GM10248 (cell line): Measurements from ENCODE around the gene NOPCHAP1.

Source experiments
- CTCF ChIA-PET: fragments of 300-600 bp; sonication (Branson Sonifier 250); formaldehyde crosslinking; extraction: SDS; loops from one replicate; lab custom pipeline; 2021; ENCODE audit warnings: antibody characterized with exemption; lab: Yijun Ruan, JAX
- POLR2A ChIA-PET: fragments of 350-650 bp; sonication (Branson Sonifier 250); formaldehyde crosslinking; extraction: SDS; loops from one replicate; lab custom pipeline; 2020; ENCODE audit warnings: antibody characterized with exemption; lab: Yijun Ruan, JAX
- DNase-seq: peaks from one replicate; pipeline ENCODE4 v3.0.0; 2012; ENCODE audit errors: extremely low spot score
- TF ChIP-seq, protein P1 (sequence below): IDR thresholded peaks from 2 replicates; pipeline ENCODE4 v1.5.1; 2012; ENCODE audit warnings: mild to moderate bottlenecking, low read depth; ENCODE audit errors: extremely low read depth, missing control alignments, control extremely low read depth

The NOPCHAP1 gene

DNA sequence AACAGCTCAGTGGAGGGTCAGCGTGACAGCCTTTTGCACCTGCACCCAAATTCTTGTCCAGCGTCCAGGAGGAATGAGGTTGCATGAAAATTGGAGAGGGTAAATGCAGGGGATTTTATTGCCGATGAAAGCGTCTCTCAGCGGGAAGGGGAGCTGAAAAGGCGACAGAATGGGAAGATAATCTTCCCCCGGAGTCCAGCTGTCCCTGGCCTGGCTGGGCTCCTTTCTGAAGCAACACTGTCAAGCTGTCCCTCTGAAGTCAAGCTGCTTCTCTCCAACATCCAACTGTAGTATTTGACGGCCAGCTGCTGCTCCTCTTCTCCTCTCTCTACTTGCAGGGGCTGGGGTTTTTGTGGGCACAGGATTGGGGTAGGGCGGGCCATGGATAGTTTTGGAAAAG lies 32.7 kb downstream of the NOPCHAP1 start:
- POLR2A ChIA-PET: no interaction called here
- TF ChIP-seq, protein P1, sequence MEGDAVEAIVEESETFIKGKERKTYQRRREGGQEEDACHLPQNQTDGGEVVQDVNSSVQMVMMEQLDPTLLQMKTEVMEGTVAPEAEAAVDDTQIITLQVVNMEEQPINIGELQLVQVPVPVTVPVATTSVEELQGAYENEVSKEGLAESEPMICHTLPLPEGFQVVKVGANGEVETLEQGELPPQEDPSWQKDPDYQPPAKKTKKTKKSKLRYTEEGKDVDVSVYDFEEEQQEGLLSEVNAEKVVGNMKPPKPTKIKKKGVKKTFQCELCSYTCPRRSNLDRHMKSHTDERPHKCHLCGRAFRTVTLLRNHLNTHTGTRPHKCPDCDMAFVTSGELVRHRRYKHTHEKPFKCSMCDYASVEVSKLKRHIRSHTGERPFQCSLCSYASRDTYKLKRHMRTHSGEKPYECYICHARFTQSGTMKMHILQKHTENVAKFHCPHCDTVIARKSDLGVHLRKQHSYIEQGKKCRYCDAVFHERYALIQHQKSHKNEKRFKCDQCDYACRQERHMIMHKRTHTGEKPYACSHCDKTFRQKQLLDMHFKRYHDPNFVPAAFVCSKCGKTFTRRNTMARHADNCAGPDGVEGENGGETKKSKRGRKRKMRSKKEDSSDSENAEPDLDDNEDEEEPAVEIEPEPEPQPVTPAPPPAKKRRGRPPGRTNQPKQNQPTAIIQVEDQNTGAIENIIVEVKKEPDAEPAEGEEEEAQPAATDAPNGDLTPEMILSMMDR: no peak
- CTCF ChIA-PET: interaction anchor here (1.4 kb wide), 1 partner anchor 637 kb away, joined by 3 read pairs; no protein-coding TSS in a partner anchor
- DNase-seq: no peak

DNA sequence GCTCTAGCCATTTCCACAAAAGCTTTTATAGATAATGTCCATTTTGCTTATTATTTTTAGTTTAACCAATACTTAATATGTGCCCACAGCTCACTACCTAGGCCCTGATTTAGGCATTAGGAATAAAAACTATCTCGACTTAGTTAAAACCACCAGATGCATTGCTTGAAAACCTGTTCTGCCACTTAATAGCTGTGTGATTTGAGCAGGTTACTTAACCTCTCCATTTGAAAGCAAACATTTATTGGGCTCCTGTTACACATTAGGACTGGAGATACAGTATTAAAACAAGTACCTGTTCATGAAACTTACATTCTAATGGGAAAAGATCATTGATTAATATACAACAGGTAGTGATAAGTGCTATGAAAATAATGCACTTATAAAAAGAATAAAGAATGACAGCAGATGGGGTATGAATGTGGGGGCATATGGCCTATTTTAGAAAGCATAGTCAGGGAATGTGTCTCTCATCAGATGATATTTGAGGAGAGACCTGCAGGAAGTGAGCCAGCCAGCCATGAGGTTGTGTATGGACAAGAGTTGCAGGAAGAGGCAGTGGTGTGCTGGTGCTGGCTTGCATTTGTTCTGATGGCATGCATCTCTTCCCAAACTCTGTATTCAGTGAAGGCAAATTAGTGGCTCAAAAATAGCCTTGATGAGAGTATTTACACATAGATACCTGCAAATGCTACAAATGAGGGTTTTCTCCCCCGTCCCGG lies 34.3 kb downstream of the NOPCHAP1 start:
- TF ChIP-seq, protein P1: no peak
- POLR2A ChIA-PET: no interaction called here

DNA sequence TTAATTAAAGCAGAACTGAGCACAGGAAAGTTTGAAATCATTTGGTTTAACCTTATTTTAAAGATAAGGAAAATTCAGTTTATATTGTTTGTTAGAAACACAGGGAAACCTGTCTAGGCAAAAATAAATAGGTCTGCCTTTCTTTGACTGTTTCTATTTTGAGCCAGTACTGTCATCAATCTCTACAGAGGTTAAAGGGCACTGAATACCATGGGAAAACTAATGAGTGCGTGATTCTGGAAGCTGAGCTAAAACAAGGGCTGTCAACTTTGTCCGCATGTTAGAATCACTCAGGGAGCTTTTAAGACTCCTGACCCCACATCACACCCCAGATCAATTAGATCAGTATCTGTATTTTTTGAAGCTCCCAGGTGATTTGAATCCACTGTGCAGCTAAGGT lies 38.8 kb downstream of the NOPCHAP1 start:
- no peak for DNase-seq
- TF ChIP-seq, protein P1: no peak
- CTCF ChIA-PET: interaction anchor here (1.0 to 2.1 kb wide), 4 partner anchors 14 to 643 kb away, joined by 3 to 6 read pairs (median 3); no protein-coding TSS in a partner anchor
- POLR2A ChIA-PET: no interaction called here

More for the DNA sequence above, 34.3 kb downstream of the NOPCHAP1 start:
- CTCF ChIA-PET: interaction anchor here (0.9 to 1.3 kb wide), 3 partner anchors 13 to 230 kb away, joined by 3 read pairs; no protein-coding TSS in a partner anchor
- no peak for DNase-seq

DNA sequence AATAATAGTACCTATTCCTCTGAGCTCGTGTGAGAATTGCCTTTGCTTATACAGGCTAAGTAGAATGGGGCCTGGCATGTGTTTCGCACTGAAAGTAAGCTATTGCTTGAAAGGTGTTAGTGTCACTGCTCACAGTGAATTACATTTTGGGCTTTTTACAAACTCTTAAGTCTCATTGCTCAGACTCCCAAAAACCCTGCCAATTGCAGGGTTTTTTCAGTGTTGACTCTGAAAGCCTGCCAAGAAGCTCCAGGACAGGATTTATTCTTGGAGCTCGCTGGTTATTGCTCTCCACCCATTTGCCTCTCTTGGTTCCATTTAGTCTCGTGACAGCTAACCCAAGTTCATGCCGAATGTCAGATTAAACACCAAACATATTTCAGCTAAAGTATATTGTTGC lies 39.8 kb downstream of the NOPCHAP1 start:
- POLR2A ChIA-PET: no interaction called here
- CTCF ChIA-PET: interaction anchor here (1.0 to 2.1 kb wide), 4 partner anchors 13 to 644 kb away, joined by 3 to 6 read pairs (median 3); no protein-coding TSS in a partner anchor
- no peak for DNase-seq
- TF ChIP-seq, protein P1: no peak

DNA sequence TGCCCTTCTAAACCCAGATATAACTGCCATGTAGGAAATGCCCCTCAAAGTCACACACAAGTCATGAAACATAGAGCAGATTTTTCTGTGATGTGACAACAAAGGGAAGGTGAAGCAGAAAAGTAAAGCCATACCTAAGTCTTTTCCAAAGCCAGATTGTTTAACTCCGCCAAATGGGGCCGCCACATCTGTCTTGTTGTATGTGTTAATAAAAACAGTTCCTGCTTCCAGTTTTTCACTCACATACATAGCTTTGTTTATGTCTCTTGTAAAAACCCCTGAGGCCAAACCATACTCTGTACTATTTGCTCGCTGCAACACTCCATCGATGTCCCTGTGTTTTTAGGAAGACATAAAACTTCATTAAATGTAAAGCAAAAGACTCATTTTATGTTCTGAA lies 40.3 kb downstream of the NOPCHAP1 start:
- TF ChIP-seq, protein P1: no peak
- ChIA-PET POLR2A (no interaction called here), CTCF (interaction anchor here (2.1 kb wide), 1 partner anchor 12 kb away, joined by 6 read pairs; no protein-coding TSS in a partner anchor)
- no peak for DNase-seq

DNA sequence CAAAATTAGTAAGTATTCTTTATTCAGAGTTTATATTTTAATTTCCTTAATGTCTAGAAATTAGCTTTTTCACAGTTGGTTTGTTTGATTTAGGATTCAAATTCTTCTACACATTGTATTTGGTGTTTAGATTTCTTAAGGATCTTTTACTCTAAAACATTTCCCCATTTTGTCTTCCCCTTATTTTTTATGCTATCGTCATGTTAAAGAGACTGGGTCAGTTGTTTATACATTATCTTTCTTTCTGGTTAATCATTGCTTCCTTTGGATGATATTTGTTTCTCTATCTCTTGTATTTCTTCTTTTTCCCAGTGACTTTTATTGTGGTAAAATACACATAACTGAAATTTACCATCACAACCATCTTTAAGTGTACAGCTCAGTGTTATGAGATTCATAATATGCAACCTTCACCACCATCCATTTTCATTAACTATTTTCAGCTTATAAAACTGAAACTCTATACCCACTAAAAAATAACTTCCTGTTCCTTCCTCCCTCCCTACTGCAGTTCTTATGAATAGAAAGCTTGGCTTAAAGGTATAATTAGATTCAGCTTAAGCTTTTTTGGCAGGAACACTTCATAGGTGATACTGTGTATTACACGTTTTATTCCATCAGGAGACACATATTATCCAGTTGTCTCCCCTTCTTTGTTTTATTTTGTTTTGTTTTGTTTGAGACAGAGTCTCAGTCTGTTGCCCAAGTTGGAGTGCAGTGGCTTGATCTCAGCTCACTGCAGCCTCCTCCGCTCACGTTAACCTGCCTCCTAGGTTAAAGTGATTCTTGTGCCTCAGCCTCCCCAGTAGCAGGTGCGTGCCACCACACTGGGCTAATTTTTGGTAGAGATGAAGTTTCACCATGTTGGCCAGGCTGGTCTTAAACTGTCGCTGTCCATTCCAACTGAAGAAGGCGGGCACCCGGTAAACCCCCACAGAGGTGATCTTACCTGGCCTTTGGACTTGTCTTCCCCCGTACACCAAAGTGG lies 45.0 kb downstream of the NOPCHAP1 start:
- DNase-seq: peak; percentile 18
- TF ChIP-seq, protein P1: no peak
- ChIA-PET CTCF (interaction anchor here (0.7 to 3.3 kb wide), 5 partner anchors 9 to 649 kb away, joined by 3 to 16 read pairs (median 3); no protein-coding TSS in a partner anchor), POLR2A (no interaction called here)
